ENCODE results near the gene CACNA1S.

The CACNA1S gene

DNA sequence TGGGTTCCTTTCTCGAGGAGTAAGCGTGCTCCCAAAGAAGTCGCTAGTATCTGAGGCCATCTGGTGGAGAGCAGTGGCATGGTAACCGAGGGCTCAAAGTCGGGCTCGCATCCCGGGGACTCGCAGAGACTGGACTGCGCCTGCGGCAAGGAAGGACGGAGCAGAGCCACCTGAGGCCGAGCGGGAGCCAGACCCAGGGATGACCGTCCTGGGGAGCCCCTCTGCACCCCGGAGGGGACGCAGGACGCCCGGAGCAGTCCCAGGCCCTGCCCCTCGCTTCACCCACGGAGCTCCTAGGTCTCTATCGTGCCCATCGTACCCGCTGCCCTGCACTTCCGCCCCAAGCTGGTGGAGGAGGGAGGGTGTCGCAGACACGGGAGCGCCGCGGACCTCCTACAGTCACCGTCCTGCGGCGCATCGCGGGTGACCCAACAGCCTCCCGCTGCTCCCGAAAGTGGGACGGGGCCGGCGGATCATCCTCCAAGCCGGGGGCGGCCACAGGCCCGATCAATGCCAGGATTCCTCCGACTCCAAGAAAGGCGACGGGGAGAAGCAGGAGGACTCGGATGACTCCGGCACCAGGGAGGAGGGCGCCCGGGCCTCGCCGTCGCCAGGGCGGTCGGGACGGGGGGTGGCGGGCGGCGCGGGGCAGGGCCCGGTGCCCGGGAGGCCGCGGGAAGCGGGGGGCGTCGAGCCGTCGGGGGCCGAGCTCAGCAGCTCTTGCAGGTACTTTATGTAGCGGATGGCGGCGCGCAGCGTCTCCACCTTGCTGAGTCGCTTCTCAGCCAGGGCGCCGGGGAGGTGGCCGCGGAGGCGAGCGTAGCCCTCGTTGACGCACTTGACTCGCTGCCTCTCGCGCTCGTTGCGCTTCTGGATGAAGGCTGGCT is 2.3 kb upstream of the CACNA1S start:
- peak; percentile 70 to 78 for DNase-seq

GRCh38 chr1:201113451-201114244 is 1.4 kb upstream of the CACNA1S start:
- DNase-seq = no peak

DNA sequence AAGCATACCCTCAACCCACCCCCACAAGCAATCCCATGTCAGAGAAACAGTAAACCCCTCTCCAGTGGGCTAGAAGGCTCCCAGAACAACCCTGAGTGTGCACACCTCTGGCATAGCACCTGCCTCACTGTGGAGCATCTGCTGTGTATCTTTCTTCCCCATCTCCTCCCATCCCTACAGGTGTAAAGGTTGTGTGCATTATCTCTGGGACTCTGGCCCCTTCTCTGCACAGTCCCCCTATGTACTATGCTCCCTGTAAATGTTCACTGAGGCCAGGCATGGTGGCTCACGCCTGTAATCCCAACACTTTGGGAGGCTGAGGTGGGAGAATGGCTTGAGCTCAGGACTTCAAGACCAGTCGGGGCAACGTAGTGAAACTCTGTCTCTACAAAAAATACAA is 700 bp upstream of the CACNA1S start:
- no peak for DNase-seq

- no peak for DNase-seq
These were observed 554 bp downstream of the CACNA1S start for GRCh38 chr1:201111672-201112071.

- DNase-seq = no peak
These were observed 1.1 kb downstream of the CACNA1S start for GRCh38 chr1:201111156-201111555.

- DNase-seq = no peak
These were observed 1.6 kb downstream of the CACNA1S start for GRCh38 chr1:201110616-201111015.

DNA sequence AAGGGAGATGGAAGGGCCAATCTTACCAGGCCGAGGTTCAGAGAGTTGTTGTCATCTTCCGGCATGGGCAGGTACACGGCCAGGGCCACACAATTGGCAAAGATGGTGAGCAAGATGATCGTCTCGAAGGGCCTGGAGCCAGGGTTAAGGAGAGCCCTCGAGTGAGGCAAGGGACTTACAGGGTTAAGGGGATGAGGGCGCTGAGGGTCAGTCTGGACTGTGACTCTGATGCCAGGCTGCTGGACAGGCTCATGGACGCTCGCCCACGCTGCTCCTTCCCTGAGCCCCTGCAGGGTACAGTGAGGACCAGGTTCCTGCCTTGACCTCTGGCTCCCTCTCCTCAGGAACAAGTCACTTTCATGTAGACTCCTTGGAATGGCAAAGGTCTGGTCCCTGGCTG is 2.1 kb downstream of the CACNA1S start:
- DNase-seq = no peak

- no peak for DNase-seq
These were observed 2.6 kb downstream of the CACNA1S start for GRCh38 chr1:201109651-201110050.

DNA sequence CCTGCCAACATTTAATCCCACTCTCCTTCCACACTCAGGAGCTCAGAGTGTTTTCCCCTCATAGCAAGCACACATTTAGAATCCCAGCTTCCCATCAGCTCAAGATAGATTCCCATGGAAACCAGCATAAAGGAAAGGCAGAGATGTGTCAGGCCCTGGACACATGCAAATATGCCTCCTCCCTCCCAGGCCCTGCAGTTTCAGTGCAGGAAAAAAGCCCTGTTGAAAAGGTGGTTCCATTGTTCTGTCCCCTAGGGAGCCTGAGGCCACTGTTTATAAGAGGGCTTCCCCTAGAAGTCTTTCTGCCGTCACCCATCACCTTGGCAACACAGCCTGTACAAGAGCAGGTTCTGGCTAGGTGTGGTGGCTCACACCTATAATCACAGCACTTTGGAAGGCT is 3.6 kb downstream of the CACNA1S start:
- DNase-seq = no peak

DNA sequence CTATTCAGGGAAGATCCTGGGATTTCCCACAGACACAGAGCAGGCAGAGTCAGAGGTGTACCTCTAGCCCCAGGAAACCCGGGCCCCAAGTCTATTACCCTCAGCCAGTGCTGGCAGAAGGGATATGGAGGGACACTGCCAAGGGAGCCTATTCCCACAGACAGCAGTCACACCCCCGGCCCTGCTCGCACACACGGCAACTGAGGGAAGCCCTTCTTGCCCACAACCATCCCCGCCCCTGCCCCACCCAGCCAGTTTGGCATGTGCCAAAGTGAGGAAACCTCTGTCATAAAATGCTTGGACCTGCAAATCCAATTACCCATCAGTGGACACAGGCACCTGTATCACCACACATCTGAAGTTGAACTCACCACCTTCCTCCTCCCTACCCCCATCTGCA is 6.5 kb downstream of the CACNA1S start:
- DNase-seq = no peak

DNA sequence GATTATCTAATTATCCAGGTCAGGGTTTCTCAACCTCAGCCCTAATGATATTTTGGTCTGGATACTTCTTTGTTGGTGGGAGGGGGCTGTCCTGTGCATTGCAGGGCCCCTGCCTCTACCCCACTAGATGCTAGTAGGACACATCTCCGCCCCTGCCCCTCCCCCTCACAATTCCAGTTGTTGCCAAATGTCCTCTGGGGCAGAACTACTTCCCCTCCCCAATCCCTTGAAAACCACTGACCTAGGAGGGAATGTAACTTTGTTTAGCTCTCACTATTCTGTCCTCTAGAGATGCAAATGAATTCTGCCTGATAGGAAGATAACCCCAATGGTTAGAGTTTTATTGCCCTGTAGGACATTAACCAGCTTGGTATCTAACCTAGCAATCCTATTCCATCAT is 8.1 kb downstream of the CACNA1S start:
- DNase-seq = no peak

- no peak for DNase-seq
These were observed 8.6 kb downstream of the CACNA1S start for GRCh38 chr1:201103666-201104065.

GRCh38 chr1:201100169-201100930 is 11.9 kb downstream of the CACNA1S start:
- DNase-seq = no peak

DNA sequence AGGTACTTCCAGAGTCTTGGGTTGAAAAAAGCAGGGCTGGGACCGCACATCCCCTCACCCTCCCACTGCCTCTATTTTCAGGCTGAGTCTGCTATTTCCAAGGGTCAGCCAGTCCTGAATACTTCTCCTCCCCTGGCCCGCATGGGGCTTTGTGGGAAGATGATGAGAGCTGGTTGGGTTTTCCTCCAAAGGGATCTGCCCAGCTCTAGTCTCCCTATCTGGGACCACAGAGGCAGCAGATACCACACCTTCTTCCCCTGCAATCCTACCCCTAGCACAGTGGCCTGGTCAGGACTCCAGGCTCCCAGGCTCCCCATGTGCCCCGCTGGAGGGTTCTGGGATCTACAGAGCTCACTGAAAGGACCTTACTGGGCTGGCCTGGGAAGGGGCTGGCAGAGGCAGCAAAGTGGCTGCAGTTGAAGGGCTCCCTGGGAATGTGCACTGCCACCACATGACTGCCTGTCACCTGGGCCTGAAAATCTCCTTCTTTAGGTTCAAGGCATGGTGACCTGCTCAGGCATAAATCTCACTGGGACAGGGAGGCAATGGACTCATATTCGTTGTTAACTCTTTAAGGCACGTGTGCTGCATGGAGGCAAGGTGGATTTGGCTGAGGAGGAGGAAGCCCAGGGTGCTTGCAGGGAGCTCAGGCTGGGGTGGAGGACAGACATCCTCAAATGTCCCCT is 13.1 kb downstream of the CACNA1S start:
- no peak for DNase-seq

- DNase-seq = no peak
These were observed 15.0 kb downstream of the CACNA1S start for GRCh38 chr1:201096977-201097856.

DNA sequence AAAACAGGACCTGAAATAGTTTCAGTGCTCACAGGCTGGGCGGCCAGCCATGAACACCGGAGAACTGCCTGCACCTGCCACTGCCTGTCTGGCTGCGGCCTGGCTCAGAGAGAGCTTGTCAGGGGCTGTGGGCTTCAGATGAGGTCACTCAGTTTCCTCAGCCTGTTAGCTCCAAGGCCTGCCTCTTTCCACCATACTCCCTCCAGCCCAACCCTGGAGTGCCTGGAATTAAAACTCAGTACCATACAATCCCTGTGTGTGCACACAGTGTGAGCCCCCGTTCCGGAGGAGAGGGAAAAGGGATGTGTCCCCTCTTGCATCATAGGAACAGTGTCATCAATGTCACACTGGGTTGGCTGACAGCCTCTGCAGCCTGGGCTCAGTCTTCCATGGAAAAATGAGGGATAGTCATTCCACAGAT is 16.2 kb downstream of the CACNA1S start:
- no peak for DNase-seq

- DNase-seq = no peak
These were observed 16.6 kb downstream of the CACNA1S start for GRCh38 chr1:201095581-201095980.

GRCh38 chr1:201094832-201095231 is 17.4 kb downstream of the CACNA1S start:
- no peak for DNase-seq

- DNase-seq = no peak
These were observed 18.3 kb downstream of the CACNA1S start for GRCh38 chr1:201093962-201094361.

- DNase-seq = no peak
These were observed 18.7 kb downstream of the CACNA1S start for GRCh38 chr1:201093561-201093960.

- DNase-seq = no peak
These were observed 19.5 kb downstream of the CACNA1S start for GRCh38 chr1:201092738-201093137.

DNA sequence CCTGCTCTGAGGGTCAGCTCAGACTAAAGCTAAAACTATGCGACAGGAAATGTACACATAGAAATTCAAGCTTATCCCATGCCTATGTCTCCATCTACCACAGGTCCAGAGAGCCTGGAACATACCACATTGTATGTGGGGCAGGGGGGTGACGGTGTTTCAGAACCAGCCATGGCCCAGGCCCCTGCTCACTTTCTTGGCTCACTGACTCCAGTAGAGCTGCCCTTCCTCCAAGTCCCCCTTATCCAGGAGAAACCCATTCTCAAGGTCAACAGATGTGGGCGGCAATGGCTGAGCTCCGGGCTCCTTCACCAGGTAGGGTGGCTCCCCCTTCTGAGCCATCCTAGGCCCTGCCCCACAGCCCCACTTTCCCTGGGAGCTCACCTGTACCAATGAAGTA is 21.0 kb downstream of the CACNA1S start:
- no peak for DNase-seq
